Measurements from ENCODE around the gene ZNF575.
"Not testable (repeated sequence)": the region's sequence is repeated elsewhere in the genome, so short reads cannot be mapped to it uniquely, and the experiment has no call there.

Gene ZNF575

GRCh38 chr19:43511324-43511723 is 21.7 kb upstream of the ZNF575 start:
- DNase-seq (ENCODE audit: low spot score) = no peak

- DNase-seq (ENCODE audit: low spot score) = not testable (repeated sequence)
These were observed 20.6 kb upstream of the ZNF575 start for GRCh38 chr19:43512399-43512798.

DNA sequence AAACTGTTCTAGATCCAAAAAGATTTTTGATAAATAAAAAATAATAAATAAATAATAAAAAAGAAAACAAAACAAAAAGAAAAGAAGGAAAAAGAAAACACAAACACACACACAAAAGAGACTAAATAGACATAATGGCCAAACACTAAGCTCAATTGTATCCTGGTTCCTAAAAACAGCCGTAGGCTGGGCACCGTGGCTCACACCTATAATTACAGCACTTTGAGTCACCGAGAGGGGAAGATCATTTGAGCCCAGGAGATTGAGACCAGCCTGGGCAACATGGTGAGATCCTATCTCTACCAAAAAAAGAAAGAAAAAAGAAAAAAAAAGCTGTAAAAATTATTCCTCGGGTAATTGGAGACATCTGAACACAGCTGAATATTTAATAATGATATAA is 14.9 kb upstream of the ZNF575 start:
- no peak for DNase-seq (ENCODE audit: low spot score)

- peak; percentile 76 for DNase-seq (ENCODE audit: low spot score)
These were observed 13.4 kb upstream of the ZNF575 start for GRCh38 chr19:43519436-43520088.

- no peak for DNase-seq (ENCODE audit: low spot score)
These were observed 10.1 kb upstream of the ZNF575 start for GRCh38 chr19:43522929-43523328.

DNA sequence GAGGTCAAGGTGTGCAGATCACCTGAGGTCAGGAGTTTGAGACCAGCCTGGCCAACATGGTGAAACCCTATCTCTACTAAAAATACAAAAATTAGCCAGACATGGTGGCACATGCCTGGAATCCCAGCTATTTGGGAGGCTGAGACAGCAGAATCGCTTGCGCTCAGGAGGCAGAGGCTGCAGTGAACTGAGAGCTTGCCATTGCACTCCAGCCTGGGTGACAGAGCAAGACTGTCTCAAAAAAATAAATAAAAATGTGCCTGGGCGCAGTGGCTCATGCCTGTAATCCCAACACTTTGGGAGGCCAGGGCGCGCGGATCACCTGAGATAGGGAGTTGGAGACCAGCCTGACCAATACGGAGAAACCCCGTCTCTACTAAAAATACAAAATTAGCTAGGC is 9.3 kb upstream of the ZNF575 start:
- DNase-seq (ENCODE audit: low spot score) = not testable (repeated sequence)

DNA sequence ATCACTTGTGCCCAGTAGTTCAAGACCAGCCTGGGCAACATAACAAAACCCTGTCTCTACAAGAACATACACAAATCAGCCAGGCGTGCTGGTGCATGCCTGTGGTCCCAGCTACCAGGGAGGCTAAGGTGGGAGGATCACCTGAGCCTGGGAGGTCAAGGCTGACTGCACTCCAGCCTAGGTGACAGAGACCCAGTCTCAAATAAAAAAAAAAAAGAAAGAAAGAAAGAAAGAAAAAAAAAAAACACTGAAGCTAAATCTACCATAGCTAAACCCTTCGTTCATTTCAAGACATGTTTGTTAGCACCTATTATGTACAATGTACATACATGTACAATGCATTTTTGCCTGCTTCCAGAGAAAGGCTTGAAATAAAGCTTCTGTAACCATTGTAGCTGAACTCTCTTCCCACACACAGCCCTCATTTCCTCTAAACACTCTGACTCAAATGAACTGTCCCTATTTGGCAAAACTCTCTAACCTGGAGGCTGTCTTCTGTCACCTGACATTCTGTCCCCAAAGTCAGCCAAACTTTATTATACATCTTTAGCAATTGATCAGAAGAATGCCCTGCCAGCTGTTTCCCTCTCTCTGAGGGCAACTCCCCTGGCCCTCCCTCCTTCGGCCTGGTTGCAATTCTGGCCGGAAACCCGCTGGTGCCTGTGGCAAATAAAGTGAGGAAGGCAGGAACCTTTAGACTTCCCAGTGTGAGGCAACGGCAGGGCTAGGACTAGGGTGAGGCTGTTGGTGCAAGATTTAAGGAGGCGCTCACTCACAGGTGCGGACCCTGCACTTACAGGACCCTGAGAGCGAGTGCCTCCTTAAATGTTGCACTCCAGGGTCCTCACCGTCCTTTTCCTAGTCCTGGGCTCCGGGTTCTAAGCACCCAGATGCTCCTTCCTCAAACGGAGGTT is 7.8 kb upstream of the ZNF575 start:
- DNase-seq (ENCODE audit: low spot score) = no peak

GRCh38 chr19:43525836-43526771 is 6.9 kb upstream of the ZNF575 start:
- peak; percentile 42 for DNase-seq (ENCODE audit: low spot score)

- peak; percentile 88 for DNase-seq (ENCODE audit: low spot score)
These were observed 5.8 kb upstream of the ZNF575 start, which contains the start of gene ETHE1 for GRCh38 chr19:43526884-43527859. Gene ETHE1 (minus strand): TSS chr19:43527201. CDS start chr19:43527177, 24 bp downstream.

DNA sequence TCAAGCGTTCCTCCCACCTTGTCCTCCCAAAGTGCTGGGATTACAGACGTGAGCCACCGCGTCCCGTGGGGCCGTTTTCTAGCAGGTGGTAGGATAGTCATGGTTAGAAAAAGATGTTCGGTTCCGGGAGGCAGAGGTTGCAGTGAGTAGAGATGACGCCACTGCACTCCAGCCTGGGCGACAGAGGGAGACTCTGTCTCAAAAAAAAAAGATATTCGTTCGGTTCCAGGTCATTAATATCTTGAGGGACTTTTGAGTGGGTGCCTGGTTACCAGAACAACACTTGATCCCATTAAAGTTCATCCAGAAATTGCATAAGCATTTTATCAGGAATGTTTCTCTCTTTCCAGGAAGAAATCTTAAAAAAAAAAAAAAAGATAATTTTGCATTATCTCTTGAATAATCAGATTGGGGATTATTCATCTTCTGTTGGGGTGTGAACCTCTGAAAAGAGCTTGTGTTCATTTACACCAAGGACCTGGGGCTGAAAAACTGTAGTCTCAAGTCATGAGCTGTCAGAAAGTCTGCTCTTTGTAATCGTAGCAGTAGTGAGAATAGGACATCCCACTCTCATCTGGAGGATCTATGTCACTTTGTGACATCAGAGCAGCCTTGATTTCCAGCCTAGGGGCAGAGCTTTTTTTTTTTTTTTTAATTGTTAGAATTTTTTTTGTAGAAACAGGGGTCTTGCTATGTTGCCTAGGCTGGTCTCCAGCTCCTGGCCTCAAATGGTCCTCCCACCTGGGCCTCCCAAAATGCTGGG is 4.9 kb upstream of the ZNF575 start:
- no peak for DNase-seq (ENCODE audit: low spot score)

GRCh38 chr19:43532571-43532961 is 422 bp upstream of the ZNF575 start:
- DNase-seq (ENCODE audit: low spot score) = peak; percentile 72

GRCh38 chr19:43533546-43534304 is 737 bp downstream of the ZNF575 start:
- peak; percentile 93 for DNase-seq (ENCODE audit: low spot score)

- DNase-seq (ENCODE audit: low spot score) = no peak
These were observed 1.4 kb downstream of the ZNF575 start for GRCh38 chr19:43534305-43534815.

GRCh38 chr19:43534816-43535761 is 2.1 kb downstream of the ZNF575 start:
- DNase-seq (ENCODE audit: low spot score) = peak; percentile 77

DNA sequence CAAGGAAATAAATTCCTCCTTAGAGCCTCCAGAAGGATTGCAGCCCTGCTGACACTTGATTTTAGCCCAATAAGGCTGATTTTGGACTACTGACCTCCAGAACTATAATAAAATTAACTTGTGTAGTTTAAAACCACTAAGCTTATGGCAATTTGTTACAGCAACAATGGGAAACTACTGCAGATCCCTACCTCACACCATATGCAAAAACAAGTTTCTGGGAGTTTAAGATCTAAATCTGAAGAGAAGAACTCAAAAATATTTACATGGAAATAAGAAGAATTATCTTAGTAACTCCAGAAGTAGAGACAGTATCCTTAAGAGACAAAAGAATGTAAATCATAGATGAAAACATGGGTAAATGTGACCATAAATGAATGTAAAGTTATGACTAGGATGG is 5.9 kb downstream of the ZNF575 start:
- DNase-seq (ENCODE audit: low spot score) = no peak

DNA sequence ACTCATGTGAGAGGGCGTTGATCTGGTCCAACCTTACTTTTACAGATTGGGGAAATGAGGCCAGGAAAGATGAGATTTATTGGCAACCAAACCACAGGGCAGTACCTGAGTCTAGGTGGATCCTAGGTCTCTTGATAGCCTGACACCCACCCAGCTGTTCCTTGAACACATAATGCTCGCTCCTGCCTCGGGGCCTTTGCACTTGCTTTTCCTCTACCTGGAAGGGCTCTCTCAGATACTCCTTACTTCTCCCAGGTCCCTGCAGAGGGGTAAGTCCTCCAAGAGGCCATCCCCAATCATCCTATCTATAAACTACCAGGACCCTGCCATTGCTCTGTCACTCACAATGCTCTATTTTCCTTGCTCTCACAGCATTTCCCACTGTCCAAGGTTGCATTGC is 7.4 kb downstream of the ZNF575 start:
- DNase-seq (ENCODE audit: low spot score) = no peak

GRCh38 chr19:43541920-43542650 is 9.1 kb downstream of the ZNF575 start:
- DNase-seq (ENCODE audit: low spot score) = no peak

All from D341Med (cell line).